ENCODE measurements around the gene MTA1.

Gene MTA1

DNA sequence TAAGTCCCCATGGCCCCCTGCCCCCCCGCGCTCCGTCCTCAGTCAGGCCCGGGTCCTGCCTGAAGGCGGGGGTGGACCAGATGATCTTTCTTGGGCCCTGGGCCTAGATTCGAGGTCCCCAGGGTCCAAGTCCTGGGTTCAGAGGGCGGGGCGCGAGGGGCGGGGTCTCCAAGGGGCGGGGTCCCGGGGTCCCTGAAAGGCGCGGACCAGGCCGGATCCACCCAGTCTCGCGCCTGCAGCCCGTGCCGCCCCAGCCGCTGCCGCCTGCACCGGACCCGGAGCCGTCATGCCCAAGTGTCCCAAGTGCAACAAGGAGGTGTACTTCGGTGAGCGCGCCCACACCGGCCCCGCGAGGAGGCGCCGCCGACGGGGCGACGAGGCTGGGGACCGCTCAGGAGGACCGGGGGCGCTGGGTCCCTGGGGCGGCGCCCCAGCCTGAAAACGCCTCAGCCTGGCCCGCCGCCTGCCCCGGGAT, 67.4 kb downstream of the MTA1 start:
- no peak for DNase-seq (ENCODE audit: low read depth, low spot score)

DNA sequence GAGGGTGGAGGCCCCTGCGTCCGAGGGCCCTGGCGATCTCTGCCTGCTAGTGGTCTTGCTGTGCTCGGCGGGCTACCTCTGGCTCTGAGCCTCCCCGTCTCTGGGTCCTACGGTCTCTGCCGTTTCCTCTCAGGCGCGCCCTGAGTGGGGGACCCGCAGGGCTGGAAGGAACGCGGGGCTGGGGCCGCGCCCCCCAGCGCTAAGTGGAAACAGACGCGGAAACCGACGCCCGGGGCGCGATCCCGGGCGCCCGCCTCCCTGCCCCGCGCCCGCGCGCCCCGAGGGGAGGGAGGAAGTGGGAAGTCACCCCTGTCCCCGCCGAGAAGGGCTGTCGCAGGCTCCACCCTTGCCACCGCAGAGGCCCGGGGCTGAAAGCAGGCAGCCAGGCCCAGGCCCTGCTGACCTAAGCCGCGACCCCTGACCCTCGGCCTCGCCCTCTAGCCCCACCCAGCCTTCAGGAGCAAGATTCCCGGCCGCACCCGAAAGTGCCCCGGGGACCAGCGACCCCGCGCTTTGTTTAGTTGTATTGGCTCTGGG, 67.9 kb downstream of the MTA1 start:
- DNase-seq (ENCODE audit: low read depth, low spot score) = no peak

DNA sequence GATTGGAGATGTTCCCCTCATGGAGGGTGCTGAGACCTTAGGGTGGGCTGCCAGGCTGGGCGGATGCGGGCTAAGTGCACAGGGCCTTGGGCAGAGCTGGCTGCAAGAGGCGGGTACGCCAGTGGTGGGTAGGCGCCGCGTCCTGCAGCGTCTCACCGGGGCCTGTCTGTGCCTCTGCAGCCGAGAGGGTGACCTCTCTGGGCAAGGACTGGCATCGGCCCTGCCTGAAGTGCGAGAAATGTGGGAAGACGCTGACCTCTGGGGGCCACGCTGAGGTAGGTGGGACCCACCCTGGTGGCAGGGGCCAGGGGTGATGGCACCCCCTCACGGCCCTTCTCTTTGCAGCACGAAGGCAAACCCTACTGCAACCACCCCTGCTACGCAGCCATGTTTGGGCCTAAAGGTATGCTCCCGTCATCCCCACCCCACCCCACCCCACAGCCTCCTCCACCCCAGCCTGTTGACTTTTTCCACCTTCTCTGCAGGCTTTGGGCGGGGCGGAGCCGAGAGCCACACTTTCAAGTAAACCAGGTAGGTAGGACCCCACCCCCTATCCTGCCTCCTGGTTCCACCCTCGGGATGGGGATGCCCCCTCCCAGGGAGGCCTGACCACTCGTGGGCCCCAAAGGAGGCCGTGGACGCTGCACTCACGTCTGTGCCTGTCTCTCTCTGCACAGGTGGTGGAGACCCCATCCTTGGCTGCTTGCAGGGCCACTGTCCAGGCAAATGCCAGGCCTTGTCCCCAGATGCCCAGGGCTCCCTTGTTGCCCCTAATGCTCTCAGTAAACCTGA, 68.6 kb downstream of the MTA1 start:
- DNase-seq (ENCODE audit: low read depth, low spot score) = no peak

GRCh38 chr14:105488781-105489541, 69.3 kb downstream of the MTA1 start:
- no peak for DNase-seq (ENCODE audit: low read depth, low spot score)

DNA sequence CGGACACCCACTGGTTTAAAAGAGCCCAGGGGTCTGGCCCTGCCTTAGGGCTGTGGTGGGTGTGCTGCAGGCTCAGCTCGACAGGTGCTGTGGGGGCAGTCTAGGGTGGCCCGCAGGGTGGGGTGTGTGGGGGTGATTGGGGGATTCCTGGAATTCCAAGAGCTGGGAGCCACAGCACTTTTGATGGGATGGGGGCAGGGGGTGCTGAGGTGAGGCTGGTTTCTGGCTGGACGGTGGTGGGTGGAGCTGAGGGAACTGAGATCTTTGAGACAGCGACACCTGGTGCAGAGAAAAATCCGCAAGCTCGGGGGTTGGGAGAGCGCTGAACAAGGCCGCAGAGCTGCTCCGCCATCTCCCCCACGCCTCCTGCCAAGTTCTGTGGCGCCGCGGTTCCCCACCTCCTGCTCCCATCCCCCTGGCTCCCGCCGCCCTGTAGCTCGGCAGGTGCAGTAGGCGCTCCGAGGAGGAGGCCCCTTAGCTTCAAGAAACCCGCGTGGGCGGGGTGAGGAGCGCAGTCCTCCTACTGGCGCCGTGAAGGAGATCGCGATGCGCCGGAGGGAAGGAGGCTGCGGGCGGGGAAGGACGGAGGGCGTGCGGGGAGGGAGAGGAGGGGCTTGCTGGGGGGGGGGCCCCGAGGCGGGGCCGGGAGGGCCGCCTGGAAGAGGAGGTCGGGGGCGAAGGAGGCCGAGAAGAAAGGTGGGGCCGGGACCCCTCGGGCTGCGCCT, 70.1 kb downstream of the MTA1 start:
- DNase-seq (ENCODE audit: low read depth, low spot score) = peak; percentile 70

GRCh38 chr14:105490267-105490571, 70.6 kb downstream of the MTA1 start:
- no peak for DNase-seq (ENCODE audit: low read depth, low spot score)

GRCh38 chr14:105490572-105491365, 71.1 kb downstream of the MTA1 start, which contains the start of gene TEDC1:
TSS of gene TEDC1 (plus strand) at chr14:105491246. CDS start at chr14:105491376, 130 bp downstream.
- DNase-seq (ENCODE audit: low read depth, low spot score) = peak; percentile 98

- peak; percentile 76 for DNase-seq (ENCODE audit: low read depth, low spot score)
Observed at GRCh38 chr14:105491366-105491973, 71.8 kb downstream of the MTA1 start.

GRCh38 chr14:105492031-105492970, 72.7 kb downstream of the MTA1 start:
- DNase-seq (ENCODE audit: low read depth, low spot score) = no peak

DNA sequence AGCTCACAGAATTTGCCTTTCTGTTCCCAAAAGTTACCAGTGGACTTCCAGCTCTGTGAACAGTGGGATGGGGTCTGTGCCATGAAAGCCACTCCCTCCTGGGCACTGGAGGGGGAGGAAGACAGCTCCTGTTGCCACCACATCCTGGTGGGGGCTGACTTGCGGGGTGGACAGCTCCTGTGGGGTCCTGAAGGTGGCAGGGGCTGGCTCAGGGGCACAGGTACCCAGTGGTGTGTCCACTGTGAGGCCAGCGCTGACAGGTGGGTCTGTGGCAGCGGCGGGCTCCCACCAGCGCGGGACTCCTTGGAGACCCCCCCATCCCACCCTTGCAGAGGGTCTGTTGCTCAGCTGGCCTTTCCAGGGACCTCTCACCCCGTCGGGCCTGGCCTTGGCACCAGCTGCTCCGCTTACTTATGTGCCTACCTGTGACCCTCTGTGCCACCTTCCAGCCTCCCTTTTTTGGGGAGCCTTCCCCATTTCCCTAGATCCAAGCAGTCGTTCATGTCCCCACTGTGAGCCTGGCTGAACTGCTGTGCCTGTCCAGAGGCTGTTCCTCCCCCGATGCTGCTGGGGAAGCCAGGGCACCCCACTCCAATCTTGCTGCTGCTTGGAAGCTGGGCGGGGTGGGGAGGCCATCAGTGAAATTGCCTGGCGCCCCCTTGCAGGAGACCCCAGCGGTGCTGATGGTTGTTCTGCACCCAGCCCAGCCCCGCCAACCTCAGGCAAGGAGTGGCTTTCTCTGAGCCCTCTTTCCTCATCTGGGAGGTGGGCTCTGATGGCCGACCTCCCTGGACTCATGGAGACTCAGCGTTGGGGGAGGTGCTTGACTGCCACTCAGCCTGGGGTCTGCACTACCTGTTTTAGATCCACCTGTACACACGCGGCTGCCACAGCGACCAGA, 73.6 kb downstream of the MTA1 start:
- no peak for DNase-seq (ENCODE audit: low read depth, low spot score)

- no peak for DNase-seq (ENCODE audit: low read depth, low spot score)
Observed at GRCh38 chr14:105493921-105494605, 74.4 kb downstream of the MTA1 start.

GRCh38 chr14:105494606-105494929, 74.9 kb downstream of the MTA1 start:
- DNase-seq (ENCODE audit: low read depth, low spot score) = no peak

GRCh38 chr14:105495101-105495989, 75.7 kb downstream of the MTA1 start:
- DNase-seq (ENCODE audit: low read depth, low spot score) = no peak

GRCh38 chr14:105495990-105496830, 76.6 kb downstream of the MTA1 start:
- DNase-seq (ENCODE audit: low read depth, low spot score) = no peak

DNA sequence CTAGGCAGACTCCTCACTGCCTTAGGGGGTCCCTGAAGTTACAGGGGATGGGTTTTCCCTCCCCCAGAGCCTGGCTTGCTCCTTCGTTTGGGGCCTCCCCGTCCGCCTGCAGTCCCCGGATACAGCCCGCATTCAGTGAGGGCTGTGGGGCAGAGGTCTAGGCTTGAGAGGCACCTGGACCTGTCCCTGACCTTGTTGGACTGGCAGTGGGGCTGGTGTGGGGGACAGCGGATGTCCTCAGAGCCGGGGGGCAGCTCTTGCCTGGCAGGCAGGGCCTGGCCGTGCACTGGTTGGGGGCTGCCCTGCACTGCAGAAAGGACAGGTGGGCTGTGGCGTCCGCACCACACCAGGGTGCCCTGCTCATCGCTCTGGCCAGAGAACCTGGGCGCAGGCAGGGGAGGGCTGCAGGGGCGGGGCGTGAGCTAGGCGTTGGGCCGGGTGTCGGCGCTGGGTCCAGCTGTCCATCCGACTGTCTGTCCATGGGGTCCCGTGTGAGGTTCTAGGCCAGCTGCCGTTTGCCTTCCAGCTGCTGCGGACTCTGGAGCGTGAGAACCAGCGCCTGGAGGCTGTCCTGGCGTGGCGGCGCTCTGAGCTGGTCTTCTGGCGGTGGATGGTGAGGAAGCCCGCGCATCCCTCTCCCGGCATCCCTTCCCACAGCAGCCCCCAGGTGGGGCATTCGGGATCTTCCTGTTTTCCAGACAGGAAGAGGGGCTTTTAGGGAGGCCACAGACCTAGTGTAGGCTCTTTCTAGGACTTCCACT, 77.4 kb downstream of the MTA1 start:
- DNase-seq (ENCODE audit: low read depth, low spot score) = no peak

Data from activated CD4-positive, CD25-positive, alpha-beta regulatory T cell treated with anti-CD3 and anti-CD28 coated beads, Interleukin-2, amount 50 U/mL, for 16 hours (primary cell).